ENCODE measurements around the gene PRMT7. TPM values are rescaled to one million over a fixed set of nuclear protein-coding genes. Genes with fewer than 3 reads are reported as not detected.

PRMT7 gene
- total RNA-seq, 5 donors from 2014 or later (not counting 1 experiment from before 2014, with no cell fraction given) = 80.1 to 92.4 (median 87.2) TPM

Other genes with a start within 250 kb of the PRMT7 start
- gene NFATC3, start 225.6 kb upstream of the PRMT7 start, total RNA-seq = 100 to 1,000 TPM; 111 to 144 (median 116) TPM
- under 1 TPM in 3 of 5 donors, not detected in 2; 0.47 to 0.79 (median 0.62) TPM for gene ESRP2, start 74.9 kb upstream of the PRMT7 start, total RNA-seq
- 10 to 100 TPM in 4 of 5 donors, 1 to 10 TPM in 1; 8.7 to 16.4 (median 10.9) TPM for gene PLA2G15, start 65.6 kb upstream of the PRMT7 start, total RNA-seq
- gene SLC7A6, start 46.5 kb upstream of the PRMT7 start, total RNA-seq = 100 to 1,000 TPM; 146 to 216 (median 185) TPM
- 10 to 100 TPM; 42.5 to 50.3 (median 43.9) TPM for gene SLC7A6OS, start 73 bp upstream of the PRMT7 start, total RNA-seq
- 1 to 10 TPM in 4 of 5 donors, under 1 TPM in 1; 0.93 to 2.3 (median 1.7) TPM for gene SMPD3, start 137.5 kb downstream of the PRMT7 start, total RNA-seq
- 10 to 100 TPM; 25.9 to 53.6 (median 46.7) TPM for gene ZFP90, start 228.3 kb downstream of the PRMT7 start, total RNA-seq

Measured in T-cell (primary cell).